NOMO-1 treated with DMSO at 0.1 percent for 48 hours (cell line): ENCODE measurements around the gene GRAMD2A.

ENCODE experiments used
- DNase-seq: peaks from one replicate; lab custom pipeline; 2025; ENCODE audit not compliant: unreplicated experiment; lab: John Stamatoyannopoulos, UW

The GRAMD2A gene

DNA sequence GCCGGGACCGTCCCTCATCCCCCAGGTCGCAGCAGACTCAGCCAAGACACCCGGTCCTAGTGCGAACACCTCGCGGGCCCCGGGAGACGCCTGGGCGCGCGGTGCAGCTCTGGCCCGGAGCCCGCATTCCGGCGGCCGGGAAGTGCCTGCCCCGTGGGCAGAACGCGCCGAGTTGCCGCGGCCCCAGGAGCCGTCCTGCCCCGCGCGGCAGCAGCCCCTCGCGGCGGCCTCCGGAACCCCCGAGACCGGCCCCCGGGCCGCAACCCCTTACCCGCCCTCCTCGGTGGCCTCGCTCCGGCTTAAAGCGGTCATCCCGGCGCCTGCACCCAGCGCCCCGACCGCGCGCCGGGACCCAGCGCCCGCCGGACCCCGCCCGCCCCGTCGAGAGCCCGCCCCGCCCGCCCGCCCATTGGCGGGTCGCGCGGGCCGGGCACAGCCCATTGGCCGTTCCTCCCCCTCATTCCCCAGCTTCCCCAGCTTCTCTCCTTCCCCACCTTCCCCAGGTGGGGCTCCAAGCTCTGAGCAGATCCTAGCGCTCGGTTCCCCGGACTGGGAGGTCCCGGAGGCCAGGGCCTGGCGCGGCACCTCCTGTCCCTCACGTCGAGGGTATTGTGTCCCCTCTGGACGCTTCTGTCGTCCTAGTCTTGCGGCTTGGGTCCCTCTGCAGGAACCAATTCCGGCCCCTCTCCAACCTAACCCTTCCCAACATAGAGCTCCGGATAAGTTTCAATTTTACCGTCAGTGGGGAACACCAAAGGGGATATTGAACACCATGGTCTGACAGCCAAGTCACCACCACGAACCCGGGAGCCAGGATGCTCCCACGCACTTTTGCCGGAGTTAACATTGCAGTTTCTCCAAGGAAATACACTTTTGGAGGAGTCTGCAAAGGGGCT is at the start of gene GRAMD2A:
TSS of gene GRAMD2A (minus strand) at position 328 of the 896 bp plus-strand sequence.
- no peak for DNase-seq

GRCh38 chr15:72242775-72243370 is 45.3 kb upstream of the GRAMD2A start:
- DNase-seq: no peak

GRCh38 chr15:72239652-72240051 is 42.1 kb upstream of the GRAMD2A start:
- DNase-seq: no peak

DNA sequence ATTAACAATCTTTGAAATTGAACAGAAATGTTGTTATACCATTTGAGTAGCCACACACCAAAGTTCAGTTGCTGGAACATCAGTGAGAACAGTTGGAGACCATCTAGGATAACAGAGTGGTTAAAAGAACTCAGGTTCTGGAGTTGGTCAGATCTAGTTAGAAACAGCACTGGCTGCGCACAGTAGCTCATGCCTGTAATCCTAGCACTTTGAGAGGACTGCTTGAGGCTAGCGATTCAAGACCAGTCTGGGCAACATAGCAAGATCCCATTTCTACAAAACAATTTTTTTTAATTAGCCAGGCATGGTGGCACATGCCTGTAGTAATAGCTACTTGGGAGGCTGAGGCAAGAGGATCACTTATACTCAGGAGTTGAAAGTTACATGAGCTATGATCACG is 41.0 kb upstream of the GRAMD2A start:
- no peak for DNase-seq

GRCh38 chr15:72237853-72238224 is 40.3 kb upstream of the GRAMD2A start:
- DNase-seq: no peak

GRCh38 chr15:72237029-72237852 is 39.7 kb upstream of the GRAMD2A start:
- DNase-seq: peak; percentile 95

DNA sequence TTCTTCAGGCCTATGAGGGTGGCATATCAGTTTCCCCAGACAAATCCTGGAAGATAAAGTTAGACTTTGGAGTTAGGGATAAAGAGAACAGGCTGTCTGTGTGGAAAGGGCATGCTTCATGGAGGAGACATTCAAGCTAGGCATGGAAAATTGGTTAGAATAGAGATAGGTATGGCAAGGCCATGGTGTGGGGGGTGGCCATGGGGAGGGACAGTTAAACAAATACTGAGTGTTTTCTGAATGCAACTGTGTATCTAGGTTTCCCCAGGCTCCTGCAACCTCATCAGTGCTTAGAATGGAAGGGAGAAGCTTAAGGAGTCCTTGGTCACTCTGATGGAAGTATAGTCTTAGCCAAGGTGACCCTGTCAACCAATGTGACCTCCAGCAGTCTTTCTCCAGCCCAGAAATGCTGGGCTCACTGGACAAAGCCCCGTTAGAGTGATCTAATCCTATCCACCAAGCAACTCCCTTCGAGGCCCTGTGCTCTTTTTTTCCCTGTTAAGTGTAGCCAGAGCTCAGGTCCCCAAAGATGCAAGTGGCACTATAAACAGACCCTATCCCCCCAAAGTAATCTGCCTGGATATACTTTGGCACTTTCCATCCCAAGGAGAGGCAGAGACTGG is 38.9 kb upstream of the GRAMD2A start:
- DNase-seq: no peak

DNA sequence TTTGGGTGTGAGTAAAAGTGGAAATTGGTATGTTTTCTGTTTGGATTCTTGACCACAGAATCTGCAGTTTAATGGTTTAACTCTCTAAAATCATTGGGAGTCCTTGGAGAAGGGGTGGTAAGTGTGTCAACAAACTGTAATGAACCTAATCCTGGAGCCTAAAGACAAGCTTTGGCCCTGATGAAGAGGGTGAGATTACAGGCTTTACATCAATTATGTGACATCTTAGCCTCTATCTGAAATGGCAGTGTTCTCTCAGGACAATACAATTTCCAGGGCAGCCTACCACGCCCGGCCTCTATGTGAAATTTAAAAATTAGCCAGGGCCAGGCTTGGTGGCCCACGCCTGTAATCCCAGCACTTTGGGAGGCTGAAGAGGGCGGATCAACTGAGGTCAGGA is 37.7 kb upstream of the GRAMD2A start:
- DNase-seq: no peak

DNA sequence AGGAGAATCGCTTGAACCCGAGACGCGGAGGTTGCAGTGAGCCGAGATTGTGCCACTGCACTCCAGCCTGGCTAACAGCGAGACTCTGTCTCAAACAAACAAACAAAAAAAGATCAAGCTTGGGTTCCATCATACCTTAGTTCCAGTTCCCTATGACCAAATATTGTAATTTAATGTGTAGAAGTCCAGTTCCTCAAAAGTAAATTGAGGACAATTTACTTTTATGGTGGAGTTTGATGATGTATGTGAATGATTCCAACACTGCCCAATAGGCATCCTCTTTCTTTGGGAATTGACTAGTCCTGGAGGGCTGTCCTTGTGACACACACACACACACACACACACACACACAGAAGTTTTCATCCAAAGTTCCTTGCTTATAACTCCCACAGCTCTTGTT is 36.2 kb upstream of the GRAMD2A start:
- peak; percentile 74 for DNase-seq

- peak; percentile 58 for DNase-seq
These were observed 34.4 kb upstream of the GRAMD2A start for GRCh38 chr15:72231833-72232478.

DNA sequence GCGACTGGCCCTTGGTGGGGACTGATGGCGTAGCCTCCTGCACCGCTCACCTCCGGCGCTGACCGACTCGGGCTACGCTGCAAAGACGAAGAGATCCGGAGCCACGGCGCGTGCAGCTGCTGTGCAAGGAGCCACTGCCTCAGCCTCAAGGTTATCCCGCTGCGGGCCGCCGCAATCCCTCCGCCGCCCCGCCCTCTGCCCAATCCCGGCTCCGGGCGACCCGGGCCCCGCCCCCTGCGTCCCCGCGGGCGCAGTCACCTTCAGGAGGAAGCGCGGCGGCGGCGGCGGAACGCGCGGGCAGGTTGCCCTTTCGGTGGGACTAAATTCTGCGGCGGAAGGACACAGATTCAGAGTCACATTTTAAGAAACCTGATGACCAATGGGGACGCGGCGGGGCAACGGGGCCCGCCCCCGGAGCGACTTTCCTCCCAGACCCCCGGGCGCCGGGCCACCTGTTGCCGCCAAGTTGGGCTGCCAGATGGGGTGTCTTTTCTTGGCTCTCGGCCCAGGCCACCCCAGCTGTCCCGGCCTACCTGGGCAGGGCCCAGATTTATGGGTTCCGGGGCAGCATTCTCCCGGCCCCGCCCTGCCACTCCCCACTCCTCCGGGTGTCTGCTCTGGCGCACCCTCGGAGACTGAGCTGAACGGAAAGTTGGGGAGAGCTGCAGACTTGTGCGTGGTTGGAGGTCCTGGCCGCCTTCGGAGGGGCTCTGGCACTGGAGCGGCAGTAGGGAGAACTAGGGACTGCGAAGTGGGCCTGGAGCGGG is 33.7 kb upstream of the GRAMD2A start, which contains the start of gene PKM:
TSS of gene PKM (minus strand) at position 125 of the 767 bp plus-strand sequence. CDS start 12,093 bp downstream, outside the sequence.
- DNase-seq: peak; percentile 92

DNA sequence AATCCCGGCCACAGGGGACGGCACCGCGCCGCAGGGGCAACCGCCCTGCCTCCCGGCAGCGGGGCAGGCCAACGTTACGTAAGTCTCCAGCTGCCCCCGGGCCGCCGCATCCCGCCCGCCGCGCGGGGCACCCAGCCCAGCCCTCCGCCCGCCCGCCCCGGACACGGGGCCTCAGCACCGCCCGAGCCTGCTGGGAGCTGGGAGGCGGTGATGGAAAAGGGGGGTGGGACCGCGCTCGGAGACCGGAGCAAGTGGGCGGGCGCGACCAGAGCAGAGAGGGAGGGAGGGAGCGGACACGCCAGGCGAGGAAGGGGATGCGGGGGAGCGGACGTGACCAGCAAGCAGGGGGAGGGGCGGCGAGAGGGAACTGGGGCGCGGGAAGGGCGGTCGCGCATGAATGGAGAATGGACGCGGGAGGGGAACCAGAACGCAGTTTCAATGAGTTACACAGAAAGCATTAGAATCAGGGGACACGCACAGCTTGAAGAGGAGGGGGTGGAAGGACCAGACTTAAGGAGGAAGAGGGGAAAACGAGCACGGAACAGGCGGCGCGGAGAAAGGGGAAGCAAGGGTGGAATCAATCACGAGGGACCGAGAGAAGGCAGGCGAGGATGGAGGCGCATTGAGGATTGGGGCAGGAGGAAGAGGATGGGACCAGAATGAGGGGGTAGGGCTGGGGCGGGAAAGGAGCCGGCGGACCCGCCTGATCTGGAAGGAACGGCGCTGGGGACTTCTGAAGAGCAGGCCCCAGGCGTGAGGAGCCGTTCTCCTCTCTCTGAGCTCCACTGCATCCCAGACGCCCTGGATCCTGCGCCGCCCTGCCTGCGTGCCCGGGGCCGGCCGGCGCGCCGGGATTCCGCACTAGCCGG is 32.8 kb upstream of the GRAMD2A start:
- peak; percentile 85 for DNase-seq

DNA sequence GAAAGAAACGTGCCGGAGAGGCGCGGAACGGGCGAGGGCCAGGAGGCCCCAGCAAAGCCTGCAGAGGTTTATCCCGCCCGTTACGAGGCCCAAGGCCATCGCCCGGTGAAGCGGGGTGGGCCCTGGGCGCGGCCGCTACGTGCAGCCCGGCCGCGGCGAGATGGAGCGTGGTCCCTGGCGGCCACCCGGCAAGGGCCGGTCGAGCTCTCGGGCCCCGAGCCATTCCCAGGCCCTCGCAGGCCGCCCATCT is 32.3 kb upstream of the GRAMD2A start:
- no peak for DNase-seq

GRCh38 chr15:72229076-72229946 is 31.7 kb upstream of the GRAMD2A start:
- no peak for DNase-seq

- DNase-seq: peak; percentile 77
These were observed 30.1 kb upstream of the GRAMD2A start for GRCh38 chr15:72227720-72228119.

DNA sequence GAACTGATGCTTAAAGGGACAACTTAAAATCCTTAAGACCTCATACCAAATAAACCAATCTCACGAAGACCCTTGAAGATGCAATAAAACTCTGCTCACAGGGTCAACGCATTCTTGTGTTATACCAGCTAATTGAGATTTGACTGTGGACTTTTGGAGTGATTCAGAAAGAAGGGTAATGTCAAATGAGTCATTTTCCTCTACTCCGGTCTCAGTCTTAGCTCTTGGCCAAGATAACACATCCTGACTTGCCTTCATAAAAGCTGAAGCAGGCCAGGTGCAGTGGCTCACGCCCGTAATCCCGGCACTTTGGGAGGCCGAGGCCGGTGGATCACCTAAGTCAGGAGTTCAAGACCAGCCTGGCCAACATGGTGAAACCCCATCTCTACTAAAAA is 29.6 kb upstream of the GRAMD2A start:
- DNase-seq: peak; percentile 41

- DNase-seq: no peak
These were observed 25.7 kb upstream of the GRAMD2A start for GRCh38 chr15:72223278-72223677.

DNA sequence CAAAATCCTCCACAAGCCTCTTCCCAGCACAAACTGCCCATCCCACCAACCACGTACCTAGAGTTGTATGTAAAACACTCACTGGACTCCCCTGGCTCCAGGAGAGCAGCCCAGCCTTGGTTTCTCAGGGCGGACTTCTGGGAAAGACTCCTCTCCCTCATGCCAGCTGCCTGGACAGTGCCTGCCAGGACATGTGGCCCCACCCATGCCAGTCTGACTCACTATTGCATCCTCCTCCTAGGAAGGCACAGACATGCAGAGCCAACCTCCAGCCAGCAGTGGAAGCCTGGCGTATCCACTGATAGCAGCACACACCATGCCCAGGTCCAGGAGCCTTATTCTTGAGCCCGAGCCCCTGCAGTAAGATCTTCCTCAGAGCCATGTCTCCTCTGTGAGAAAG is 24.8 kb upstream of the GRAMD2A start:
- no peak for DNase-seq
